ENCODE results near the gene BCL2A1. TPM values are rescaled to one million over a fixed set of nuclear protein-coding genes. Genes with fewer than 3 reads are reported as not detected.
"Not testable (repeated sequence)": the region's sequence is repeated elsewhere in the genome, so short reads cannot be mapped to it uniquely, and the experiment has no call there.

The BCL2A1 gene
- total and polyA plus RNA-seq, 4 experiments from 2014 or later, result 25.4 to 28.5 (median 27.2) TPM

- intact Hi-C loops (cut with micrococcal nuclease), result loop anchor here (2.0 to 5.0 kb wide), 2 partner anchors 68 to 183 kb away; partner anchors contain the start of gene FAH
- Mint-ChIP-seq H3K4me3 (peak overlapping the region; percentile 75 to 91 (median 84)), H3K36me3 (peaks cover 9% of the 10 kb centered on the region in 2 donors), H3K27ac (peak overlapping the region; percentile 74 to 93 (median 82)), H3K9me3 (peaks cover 0 to 2% (median 0%) of the 10 kb centered on the region in 8 donors), H3K4me1 (peaks cover 49 to 77% (median 64%) of the 10 kb centered on the region in 4 donors), H3K27me3 (no peaks in the 10 kb centered on the region)
- H3K9me3 ChIP-seq (ENCODE audit: control insufficient read depth in 1 of 2, low read length in 2 of 2), result no peaks in the 10 kb centered on the region
- POLR2A ChIA-PET (ENCODE audit: partially characterized antibody), result interaction anchor here (0.7 to 7.0 kb wide), 4 partner anchors 47 to 90 kb away, joined by 3 to 165 read pairs (median 46); partner anchors contain the start of genes MTHFS and ZFAND6
- H3K36me3 ChIP-seq (ENCODE audit: insufficient read depth, low read length), result no peaks in the 10 kb centered on the region
- CTCF ChIA-PET (ENCODE audit: partially characterized antibody), result interaction anchor here (1.3 to 3.3 kb wide), 5 partner anchors 24 to 115 kb away, joined by 6 to 21 read pairs (median 13); partner anchors contain the start of gene MTHFS
- peaks cover 58% of the 10 kb centered on the region for H3K4me1 ChIP-seq (ENCODE audit: insufficient read depth, low read length)
- DNase-seq, result no peak
- H3K27me3 ChIP-seq (ENCODE audit: insufficient read depth, low read length), result no peaks in the 10 kb centered on the region
- H3K27ac ChIP-seq (ENCODE audit: low read depth, low read length), result no peak overlapping the region
- H3K4me3 ChIP-seq (ENCODE audit: low read length in 2 of 2), result peak overlapping the region in 1 of 2 donors; percentile 33
Measured at GRCh38 chr15:79969146-79969545, 1.9 kb downstream of the BCL2A1 start.

- H3K27me3 Mint-ChIP-seq, result no peaks in the 10 kb centered on the region
- peaks cover 48% of the 10 kb centered on the region for H3K4me1 ChIP-seq (ENCODE audit: insufficient read depth, low read length)
- H3K4me1 Mint-ChIP-seq, result peaks cover 45 to 66% (median 55%) of the 10 kb centered on the region in 4 donors
- ChIA-PET CTCF (ENCODE audit: partially characterized antibody) (interaction anchor here (0.7 to 3.3 kb wide), 9 partner anchors 11 to 587 kb away, joined by 3 to 21 read pairs (median 4); partner anchors contain the start of gene MTHFS), POLR2A (ENCODE audit: partially characterized antibody) (interaction anchor here (0.6 to 7.0 kb wide), 10 partner anchors 9 to 157 kb away, joined by 3 to 165 read pairs (median 6); partner anchors contain the start of genes MTHFS and ZFAND6)
- no peaks in the 10 kb centered on the region for H3K9me3 ChIP-seq (ENCODE audit: control insufficient read depth in 1 of 2, low read length in 2 of 2)
- H3K36me3 ChIP-seq (ENCODE audit: insufficient read depth, low read length), result no peaks in the 10 kb centered on the region
- H3K9me3 Mint-ChIP-seq, result peaks cover 0 to 2% (median 0%) of the 10 kb centered on the region in 8 donors
- intact Hi-C loops (cut with micrococcal nuclease), result loop anchor here (2.0 to 5.0 kb wide), 2 partner anchors 67 to 185 kb away; partner anchors contain the start of gene FAH
- H3K4me3 ChIP-seq (ENCODE audit: low read length in 2 of 2), result peak overlapping the region; percentile 2 to 40
- H3K27me3 ChIP-seq (ENCODE audit: insufficient read depth, low read length), result no peaks in the 10 kb centered on the region
- H3K27ac Mint-ChIP-seq, result peak overlapping the region; percentile 76 to 95 (median 90)
- DNase-seq, result peak in 1 of 5 donors; percentile 57
- peaks cover 9% of the 10 kb centered on the region in 2 donors for H3K36me3 Mint-ChIP-seq
- H3K27ac ChIP-seq (ENCODE audit: low read depth, low read length), result peak overlapping the region; percentile 54
- peak overlapping the region; percentile 68 to 95 (median 84) for H3K4me3 Mint-ChIP-seq
Measured at GRCh38 chr15:79967298-79968182, 3.5 kb downstream of the BCL2A1 start.

- peaks cover 9% of the 10 kb centered on the region in 2 donors for H3K36me3 Mint-ChIP-seq
- no peaks in the 10 kb centered on the region for H3K36me3 ChIP-seq (ENCODE audit: insufficient read depth, low read length)
- CTCF ChIA-PET (ENCODE audit: partially characterized antibody), result interaction anchor here (0.7 to 3.3 kb wide), 5 partner anchors 24 to 70 kb away, joined by 3 to 21 read pairs (median 13); partner anchors contain the start of gene MTHFS
- H3K9me3 ChIP-seq (ENCODE audit: control insufficient read depth in 1 of 2, low read length in 2 of 2), result no peaks in the 10 kb centered on the region
- peaks cover 46% of the 10 kb centered on the region for H3K4me1 ChIP-seq (ENCODE audit: insufficient read depth, low read length)
- DNase-seq, result no peak
- no peaks in the 10 kb centered on the region for H3K27me3 Mint-ChIP-seq
- POLR2A ChIA-PET (ENCODE audit: partially characterized antibody), result interaction anchor here (1.0 to 7.0 kb wide), 7 partner anchors 8 to 92 kb away, joined by 3 to 165 read pairs (median 8); partner anchors contain the start of genes MTHFS and ZFAND6
- H3K4me1 Mint-ChIP-seq, result peaks cover 47 to 70% (median 56%) of the 10 kb centered on the region in 4 donors
- H3K4me3 ChIP-seq (ENCODE audit: low read length in 2 of 2), result no peak overlapping the region
- H3K4me3 Mint-ChIP-seq, result peak overlapping the region; percentile 29 to 95 (median 81)
- intact Hi-C loops (cut with micrococcal nuclease), result loop anchor here (5.0 kb wide), 1 partner anchor 186 kb away; the partner anchor contains the start of gene FAH
- H3K27ac ChIP-seq (ENCODE audit: low read depth, low read length), result peak overlapping the region; percentile 54
- H3K9me3 Mint-ChIP-seq, result no peaks in the 10 kb centered on the region
- H3K27me3 ChIP-seq (ENCODE audit: insufficient read depth, low read length), result no peaks in the 10 kb centered on the region
- peak overlapping the region; percentile 76 to 96 (median 92) for H3K27ac Mint-ChIP-seq
Measured at GRCh38 chr15:79966634-79967297, 4.2 kb downstream of the BCL2A1 start.

- no peak for DNase-seq
- peaks cover 40% of the 10 kb centered on the region for H3K4me1 ChIP-seq (ENCODE audit: insufficient read depth, low read length)
- Mint-ChIP-seq H3K36me3 (peaks cover 8 to 9% of the 10 kb centered on the region in 2 donors), H3K27me3 (no peaks in the 10 kb centered on the region), H3K27ac (peak overlapping the region; percentile 76 to 96 (median 92)), H3K4me3 (peak overlapping the region; percentile 29 to 95 (median 77)), H3K4me1 (peaks cover 40 to 62% (median 49%) of the 10 kb centered on the region in 4 donors), H3K9me3 (no peaks in the 10 kb centered on the region)
- H3K27ac ChIP-seq (ENCODE audit: low read depth, low read length), result peak overlapping the region; percentile 13
- ChIA-PET CTCF (ENCODE audit: partially characterized antibody) (no interaction called here), POLR2A (ENCODE audit: partially characterized antibody) (interaction anchor here (6.7 to 7.0 kb wide), 2 partner anchors 44 to 70 kb away, joined by 84 to 165 read pairs; partner anchors contain the start of gene MTHFS)
- no peaks in the 10 kb centered on the region for H3K9me3 ChIP-seq (ENCODE audit: control insufficient read depth in 1 of 2, low read length in 2 of 2)
- no peaks in the 10 kb centered on the region for H3K27me3 ChIP-seq (ENCODE audit: insufficient read depth, low read length)
- intact Hi-C loops (cut with micrococcal nuclease), result loop anchor here (5.0 kb wide), 1 partner anchor 186 kb away; the partner anchor contains the start of gene FAH
- H3K4me3 ChIP-seq (ENCODE audit: low read length in 2 of 2), result no peak overlapping the region
- no peaks in the 10 kb centered on the region for H3K36me3 ChIP-seq (ENCODE audit: insufficient read depth, low read length)
Measured at GRCh38 chr15:79965846-79966630, 5.0 kb downstream of the BCL2A1 start.

- Mint-ChIP-seq H3K27ac (peak overlapping the region in 5 of 7 donors; percentile 5 to 88 (median 18)), H3K4me1 (peaks cover 34 to 54% (median 44%) of the 10 kb centered on the region in 4 donors), H3K36me3 (peaks cover 5 to 18% of the 10 kb centered on the region in 2 donors), H3K4me3 (peak overlapping the region in 3 of 8 donors; percentile 25 to 51 (median 45)), H3K9me3 (no peaks in the 10 kb centered on the region), H3K27me3 (no peaks in the 10 kb centered on the region)
- ChIA-PET POLR2A (ENCODE audit: partially characterized antibody) (interaction anchor here (1.3 kb wide), 1 partner anchor 68 kb away, joined by 3 read pairs; the partner anchor contains the start of gene MTHFS), CTCF (ENCODE audit: partially characterized antibody) (interaction anchor here (1.1 kb wide), 1 partner anchor 29 kb away, joined by 4 read pairs; no protein-coding TSS in a partner anchor)
- Histone ChIP-seq H3K36me3 (ENCODE audit: insufficient read depth, low read length) (no peaks in the 10 kb centered on the region), H3K4me1 (ENCODE audit: insufficient read depth, low read length) (peaks cover 39% of the 10 kb centered on the region), H3K27me3 (ENCODE audit: insufficient read depth, low read length) (no peaks in the 10 kb centered on the region), H3K27ac (ENCODE audit: low read depth, low read length) (no peak overlapping the region), H3K9me3 (ENCODE audit: control insufficient read depth in 1 of 2, low read length in 2 of 2) (no peaks in the 10 kb centered on the region), H3K4me3 (ENCODE audit: low read length in 2 of 2) (no peak overlapping the region)
- DNase-seq, result no peak
- intact Hi-C loops (cut with micrococcal nuclease), result no loop called here
Measured at GRCh38 chr15:79964232-79964805, 6.7 kb downstream of the BCL2A1 start.

- H3K27ac Mint-ChIP-seq; DNase-seq; H3K27ac ChIP-seq (ENCODE audit: low read depth, low read length); H3K9me3 ChIP-seq (ENCODE audit: control insufficient read depth in 1 of 2, low read length in 2 of 2); H3K9me3 Mint-ChIP-seq; POLR2A ChIA-PET (ENCODE audit: partially characterized antibody); H3K4me3 ChIP-seq (ENCODE audit: low read length in 2 of 2); H3K27me3 Mint-ChIP-seq; CTCF ChIA-PET (ENCODE audit: partially characterized antibody); H3K27me3 ChIP-seq (ENCODE audit: insufficient read depth, low read length); H3K4me3 Mint-ChIP-seq; intact Hi-C loops (cut with micrococcal nuclease); H3K36me3 ChIP-seq (ENCODE audit: insufficient read depth, low read length): not testable (repeated sequence)
- peaks cover 5 to 18% of the 10 kb centered on the region in 2 donors for H3K36me3 Mint-ChIP-seq
- peaks cover 25% of the 10 kb centered on the region for H3K4me1 ChIP-seq (ENCODE audit: insufficient read depth, low read length)
- H3K4me1 Mint-ChIP-seq, result peaks cover 26 to 42% (median 34%) of the 10 kb centered on the region in 4 donors
Measured at GRCh38 chr15:79962921-79963320, 8.1 kb downstream of the BCL2A1 start.

Measured in CD4-positive, alpha-beta memory T cell (primary cell).